Activated T-cell treated with anti-CD3 and anti-CD28 coated beads for 48 hours (primary cell): ENCODE measurements around the gene PSPC1.
"Not testable (repeated sequence)": the region's sequence is repeated elsewhere in the genome, so short reads cannot be mapped to it uniquely, and the experiment has no call there.

ENCODE experiments used
- DNase-seq: peaks from one replicate; pipeline ENCODE4 v3.0.0-alpha.2; 2020; ENCODE audit warnings: low read depth

PSPC1 gene

DNA sequence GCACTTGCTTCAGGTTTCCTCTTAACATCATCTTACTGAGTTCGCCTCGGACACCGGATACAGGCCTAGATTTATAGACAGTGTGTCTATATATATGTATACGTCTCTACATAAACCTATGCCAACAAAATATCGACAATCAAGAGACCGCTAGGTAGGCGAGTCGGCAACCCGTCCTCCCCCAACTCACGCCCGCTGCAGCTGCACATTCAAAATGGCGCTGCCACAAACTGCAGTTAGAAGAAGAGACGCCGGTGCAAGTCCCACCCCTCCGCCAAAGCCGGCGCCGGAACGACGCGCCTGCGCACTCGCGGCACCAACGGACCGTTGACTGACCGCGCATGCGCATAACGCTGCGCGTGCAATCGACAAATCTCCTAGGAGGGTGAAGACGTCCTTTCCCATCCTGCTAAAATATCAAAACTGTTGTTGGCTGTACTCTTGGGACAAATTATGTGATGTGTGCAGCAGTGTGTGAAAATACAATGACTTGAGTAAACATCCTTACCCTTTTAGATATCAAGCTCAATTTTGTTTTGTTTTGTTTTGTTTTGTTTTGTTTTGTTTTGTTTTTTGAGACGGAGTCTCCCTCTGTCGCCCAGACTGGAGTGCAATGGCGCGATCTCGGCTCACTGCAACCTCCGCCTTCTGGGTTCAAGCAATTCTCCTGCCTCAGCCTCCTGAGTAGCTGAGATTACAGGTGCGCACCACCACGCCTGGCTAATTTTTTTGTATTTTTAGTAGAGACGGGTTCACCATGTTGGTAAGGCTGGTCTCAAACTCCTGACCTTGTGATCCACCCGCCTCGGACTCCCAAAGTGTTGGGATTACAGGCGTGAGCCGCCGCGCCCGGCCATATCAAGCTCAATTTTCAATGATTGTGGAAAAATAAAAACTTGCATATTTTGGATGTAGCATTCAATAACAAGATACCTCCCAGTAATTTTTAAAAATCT, at the start of gene PSPC1:
Gene PSPC1, minus strand, starts transcription at position 219 of the 956 bp plus-strand sequence. Its CDS starts 188 bp downstream, at position 31.
- DNase-seq: peak; percentile 94

- DNase-seq: no peak
These were observed 39.9 kb upstream of the PSPC1 start for GRCh38 chr13:19822673-19823072.

- peak; percentile 37 for DNase-seq
These were observed 35.6 kb upstream of the PSPC1 start for GRCh38 chr13:19818223-19818842.

GRCh38 chr13:19817510-19818158, 34.9 kb upstream of the PSPC1 start:
- no peak for DNase-seq

DNA sequence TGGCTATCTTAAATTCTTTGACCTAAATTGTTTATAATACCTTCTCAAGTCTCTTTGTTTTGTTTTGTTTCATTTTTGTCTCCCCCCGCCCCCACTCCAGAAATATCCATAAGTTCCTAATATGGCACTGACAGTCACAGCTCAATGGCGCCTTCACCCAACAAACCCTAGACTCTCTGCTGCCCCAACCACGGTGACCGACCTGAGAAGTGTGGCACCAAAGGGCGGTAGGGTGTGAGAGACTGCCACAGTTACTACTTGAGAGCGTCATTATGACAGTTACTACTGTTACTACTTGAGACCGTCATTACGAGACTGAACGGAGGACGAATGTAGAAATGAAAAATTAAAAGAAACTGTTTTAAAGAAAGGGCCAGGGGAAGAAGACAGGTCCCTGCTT, 34.4 kb upstream of the PSPC1 start:
- no peak for DNase-seq

DNA sequence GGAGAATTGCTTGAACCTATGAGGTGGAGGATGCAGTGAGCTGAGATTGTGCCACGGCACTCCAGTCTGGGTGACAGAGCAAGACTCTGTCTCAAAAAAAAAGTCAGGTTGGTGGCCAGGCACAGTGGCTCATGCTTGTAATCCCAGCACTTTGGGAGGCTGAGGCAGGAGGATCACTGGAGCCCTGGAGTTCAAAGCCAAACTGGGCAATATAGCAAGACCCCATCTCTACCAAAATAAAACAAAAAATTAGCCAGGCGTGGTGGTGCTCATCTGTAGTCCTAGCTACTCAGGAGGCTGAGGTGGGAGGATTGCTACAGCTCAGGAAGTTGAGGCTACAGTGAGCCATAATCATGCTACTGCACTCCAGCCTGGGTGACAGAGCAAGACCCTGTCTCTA, 33.1 kb upstream of the PSPC1 start:
- DNase-seq: not testable (repeated sequence)

- DNase-seq: no peak
These were observed 28.5 kb upstream of the PSPC1 start for GRCh38 chr13:19810996-19811881.

- no peak for DNase-seq
These were observed 27.4 kb upstream of the PSPC1 start for GRCh38 chr13:19810151-19810550.

DNA sequence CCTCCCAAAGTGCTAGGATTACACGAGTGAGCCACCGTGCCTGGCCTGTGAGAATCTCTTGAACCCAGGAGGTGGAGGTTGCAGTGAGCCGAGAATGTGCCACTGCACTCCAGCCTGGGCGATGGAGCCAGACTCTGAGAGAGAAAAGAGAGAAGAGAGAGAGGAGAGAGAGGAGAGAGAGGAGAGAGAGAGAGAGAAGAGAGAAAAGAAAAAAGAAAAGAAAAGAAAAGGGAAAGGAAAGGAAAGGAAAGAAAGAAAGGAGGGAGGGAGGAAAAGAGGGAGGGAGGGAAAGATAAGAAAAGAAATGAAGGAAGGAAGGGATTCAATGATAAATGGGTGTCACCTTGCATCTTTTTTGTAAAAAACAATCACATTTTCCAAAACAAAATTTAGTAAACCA, 23.0 kb upstream of the PSPC1 start:
- DNase-seq: no peak

GRCh38 chr13:19795956-19796355, 13.2 kb upstream of the PSPC1 start:
- DNase-seq: no peak

- DNase-seq: no peak
These were observed 11.9 kb upstream of the PSPC1 start for GRCh38 chr13:19794631-19795030.

DNA sequence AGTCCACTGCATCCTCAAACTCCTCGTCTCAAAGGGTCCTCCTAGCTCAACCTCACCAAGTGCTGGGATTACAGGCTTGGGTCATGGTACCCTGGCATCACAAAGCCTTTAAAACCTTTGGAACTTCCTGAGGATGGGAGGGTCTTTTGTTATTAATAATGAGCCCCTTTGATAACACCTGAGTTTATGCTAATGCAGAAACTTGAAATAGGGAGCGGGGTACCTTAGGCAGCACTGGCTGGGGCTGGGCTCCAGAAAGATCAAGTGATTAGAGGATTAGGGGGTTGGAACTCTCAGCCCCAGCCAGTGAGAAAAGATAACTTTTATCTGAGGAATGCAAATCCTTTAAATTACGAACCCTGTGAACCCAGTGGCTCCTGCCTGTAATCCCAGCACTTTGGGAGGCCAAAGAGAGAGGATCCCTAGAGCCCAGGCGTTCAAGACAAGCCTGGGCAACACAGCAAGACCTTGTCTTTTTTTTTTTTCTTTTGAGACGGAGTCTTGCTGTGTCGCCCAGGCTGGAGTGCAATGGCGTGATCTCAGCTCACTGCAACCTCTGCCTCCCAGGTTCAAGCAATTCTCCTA, 9.3 kb upstream of the PSPC1 start:
- no peak for DNase-seq

DNA sequence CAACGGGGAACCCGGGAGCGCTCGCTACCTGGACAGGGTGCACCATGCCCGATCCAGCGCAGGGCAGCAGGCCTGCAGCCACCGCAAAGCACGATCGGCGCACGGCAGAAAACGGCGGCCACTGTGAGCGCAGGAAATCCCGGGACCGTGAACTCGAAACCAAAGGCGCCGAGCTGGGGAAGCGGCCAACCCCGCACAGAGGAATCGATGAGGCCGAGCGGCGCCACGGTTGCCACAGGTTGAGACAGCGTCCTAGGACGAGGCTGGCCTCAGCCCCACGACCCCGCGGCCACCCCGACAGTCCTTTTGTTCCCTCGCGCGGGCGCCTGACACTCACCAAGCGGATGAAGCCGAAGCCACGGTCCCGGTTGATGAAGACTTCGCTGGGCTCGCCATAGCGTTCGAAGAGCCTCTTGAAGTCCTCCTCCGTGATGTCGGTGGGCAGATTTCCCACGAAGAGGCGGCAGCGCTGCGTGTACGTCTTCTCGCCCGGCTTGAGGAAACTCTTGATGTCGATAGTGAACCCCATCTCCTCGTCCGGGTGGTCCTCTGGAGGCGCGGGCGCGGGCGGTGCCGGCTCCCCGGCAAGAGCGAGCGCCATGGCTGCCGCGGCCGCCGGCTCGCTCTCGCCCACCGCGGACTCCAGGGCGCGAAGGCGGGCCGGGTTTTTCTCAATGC, 557 bp downstream of the PSPC1 start:
- DNase-seq: peak; percentile 45

GRCh38 chr13:19781526-19781925, 1.2 kb downstream of the PSPC1 start:
- DNase-seq: no peak

DNA sequence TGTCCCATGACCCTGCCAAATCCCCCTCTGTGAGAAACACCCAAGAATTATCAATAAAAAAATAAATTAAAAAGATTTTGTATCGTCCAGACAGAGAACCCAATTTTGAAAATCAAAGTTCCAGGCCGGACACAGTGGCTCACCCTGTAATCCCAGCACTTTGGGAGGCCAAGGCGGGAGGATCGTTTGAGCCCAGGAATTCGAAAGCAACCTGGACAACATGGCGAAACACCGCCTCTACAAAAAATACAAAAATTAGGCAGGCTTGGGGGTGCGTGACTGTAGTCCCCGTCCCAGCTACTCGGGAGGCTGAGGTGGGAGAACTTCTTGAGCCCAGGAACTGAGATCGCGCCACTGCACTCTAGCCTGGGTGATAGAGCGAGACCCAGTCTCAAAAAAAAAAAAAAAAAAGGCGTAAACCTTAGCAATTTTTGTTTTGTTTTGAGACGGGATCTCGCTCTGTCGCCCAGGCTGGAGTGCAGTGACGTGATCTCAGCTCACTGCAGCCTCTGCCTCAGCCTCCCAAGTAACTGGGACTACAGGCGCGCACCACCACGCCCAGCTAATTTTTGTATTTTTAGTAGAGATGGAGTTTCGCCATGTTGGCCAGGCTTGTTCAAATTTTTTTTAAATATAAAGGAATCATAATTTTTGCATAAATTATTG, 1.9 kb downstream of the PSPC1 start:
- DNase-seq: not testable (repeated sequence)

- no peak for DNase-seq
These were observed 10.4 kb downstream of the PSPC1 start for GRCh38 chr13:19772306-19772705.

DNA sequence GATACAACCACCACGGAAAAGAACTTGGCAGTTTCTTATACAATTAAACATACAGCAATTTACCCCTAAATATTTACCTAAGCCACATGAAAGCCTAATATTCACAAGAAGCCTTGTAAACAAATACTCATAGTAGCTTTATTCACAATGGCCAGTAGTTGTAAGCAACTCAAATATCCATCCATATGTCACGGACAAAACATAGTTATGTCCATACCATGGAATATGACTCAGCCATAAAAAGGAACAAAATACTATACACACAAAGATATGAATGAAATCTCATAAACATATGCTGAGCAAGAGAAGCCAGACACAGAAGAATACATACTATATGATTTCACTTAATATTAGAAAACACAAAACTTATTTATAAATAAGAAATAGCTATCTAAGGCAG, 12.9 kb downstream of the PSPC1 start:
- DNase-seq: no peak

- DNase-seq: no peak
These were observed 14.8 kb downstream of the PSPC1 start for GRCh38 chr13:19767966-19768365.

DNA sequence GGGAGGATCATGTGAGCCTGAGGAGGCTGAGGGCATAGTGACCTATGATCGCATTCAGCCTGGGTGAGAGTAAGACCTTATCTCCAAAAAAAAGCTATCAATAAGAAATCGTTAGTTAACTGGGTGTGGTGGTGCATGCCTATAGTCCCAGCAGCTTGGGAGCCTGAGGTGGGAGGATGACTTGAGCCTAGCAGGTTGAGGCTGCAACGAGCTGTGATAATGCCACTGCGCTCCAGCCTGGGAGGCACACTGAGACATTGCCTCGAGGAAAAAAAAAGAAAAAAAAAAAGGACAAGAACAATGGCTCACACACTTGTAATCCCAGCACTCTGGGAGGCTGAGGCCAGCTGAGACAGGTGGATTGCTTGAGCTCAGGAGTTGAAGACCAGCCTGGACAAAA, 16.2 kb downstream of the PSPC1 start:
- no peak for DNase-seq

DNA sequence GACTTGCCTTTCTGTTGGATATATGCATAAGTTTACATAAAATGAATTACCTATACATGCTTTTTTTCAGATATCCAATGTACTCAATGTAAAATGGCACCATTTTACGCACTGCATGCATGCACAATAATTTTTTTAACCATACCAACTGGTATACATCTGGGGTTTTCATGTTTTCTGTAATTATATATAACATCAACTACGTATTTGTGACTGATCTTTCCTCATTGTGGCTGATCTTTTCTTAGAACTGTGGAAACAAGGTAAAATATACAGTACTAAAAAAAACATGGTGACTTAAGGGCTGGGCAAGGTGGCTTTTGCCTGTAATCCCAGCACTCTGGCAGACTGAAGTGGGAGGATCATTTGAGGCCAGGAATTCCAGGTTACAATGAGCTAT, 18.5 kb downstream of the PSPC1 start:
- DNase-seq: no peak
